Measurements from ENCODE around the gene TTC23. TPM values are rescaled to one million over a fixed set of nuclear protein-coding genes. Genes with fewer than 3 reads are reported as not detected.

The TTC23 gene
- total and polyA plus RNA-seq, 9 of the 15 experiments (the other 6 are each of a cell fraction or from before 2014, with no cell fraction given), result 0.41 to 4.5 (median 2.5) TPM

- no peak for TF ChIP-seq RERE (CRISPR knock-in tag; IDR thresholded peaks at IDR 0.05; ENCODE audit: borderline replicate concordance)
- TF ChIP-seq ZC3H8 (IDR thresholded peaks at IDR 0.05), result no peak
- no peak for TF ChIP-seq MTA3 (IDR thresholded peaks at IDR 0.05; ENCODE audit: borderline replicate concordance)
Measured at GRCh38 chr15:99115300-99116215, 133.8 kb downstream of the TTC23 start (continued).

Data from K562 (cell line).